Coronary artery (tissue), 2 donors: ENCODE results near the gene ABL1.

Experiments used
- DNase-seq: peaks from one replicate; pipeline ENCODE4 v3.0.0-alpha.2; 2017; ENCODE audit warnings: low spot score
- H3K27ac ChIP-seq, 2 donors: fragments of 200-600 bp; sonication (generic); one replicate each; pipeline ENCODE4 v1.5.1; 2016 to 2019
- H3K4me3 ChIP-seq: fragments of 200-600 bp; sonication (generic); 2 replicates; pipeline ENCODE4 v1.5.1; 2016; ENCODE audit warnings: mild to moderate bottlenecking, moderate library complexity
- CTCF ChIP-seq: fragments of 200-600 bp; sonication (generic); IDR thresholded peaks from one replicate; pipeline ENCODE4 v1.5.1; 2019; ENCODE audit warnings: antibody characterized with exemption

ABL1 gene

GRCh38 chr9:130898552-130898852, 63.4 kb downstream of the ABL1 start:
- TF ChIP-seq CTCF = no peak
- H3K4me3 ChIP-seq = no peak overlapping the region
- no peak overlapping the region for H3K27ac ChIP-seq
- no peak for DNase-seq

GRCh38 chr9:130899051-130899748, 64.1 kb downstream of the ABL1 start:
- Histone ChIP-seq H3K27ac (no peak overlapping the region), H3K4me3 (no peak overlapping the region)
- DNase-seq = no peak
- no peak for TF ChIP-seq CTCF

- Histone ChIP-seq H3K4me3 (no peak overlapping the region), H3K27ac (no peak overlapping the region)
- DNase-seq = no peak
- TF ChIP-seq CTCF = no peak
Observed at GRCh38 chr9:130900701-130901497, 65.8 kb downstream of the ABL1 start.

GRCh38 chr9:130901498-130902203, 66.6 kb downstream of the ABL1 start:
- no peak for DNase-seq
- no peak overlapping the region for H3K27ac ChIP-seq
- no peak for TF ChIP-seq CTCF
- no peak overlapping the region for H3K4me3 ChIP-seq

GRCh38 chr9:130902204-130903185, 67.4 kb downstream of the ABL1 start:
- Histone ChIP-seq H3K27ac (no peak overlapping the region), H3K4me3 (no peak overlapping the region)
- TF ChIP-seq CTCF = no peak
- DNase-seq = no peak

- Histone ChIP-seq H3K27ac (no peak overlapping the region), H3K4me3 (no peak overlapping the region)
- no peak for DNase-seq
- TF ChIP-seq CTCF = no peak
Observed at GRCh38 chr9:130903194-130904069, 68.4 kb downstream of the ABL1 start.
